Activated T-cell treated with anti-CD3 and anti-CD28 coated beads for 1 hour (primary cell): ENCODE data around the gene SKI.

Source experiments
- DNase-seq: peaks from one replicate; pipeline ENCODE4 v3.0.0-alpha.2; 2020; ENCODE audit warnings: low read depth

SKI gene

DNA sequence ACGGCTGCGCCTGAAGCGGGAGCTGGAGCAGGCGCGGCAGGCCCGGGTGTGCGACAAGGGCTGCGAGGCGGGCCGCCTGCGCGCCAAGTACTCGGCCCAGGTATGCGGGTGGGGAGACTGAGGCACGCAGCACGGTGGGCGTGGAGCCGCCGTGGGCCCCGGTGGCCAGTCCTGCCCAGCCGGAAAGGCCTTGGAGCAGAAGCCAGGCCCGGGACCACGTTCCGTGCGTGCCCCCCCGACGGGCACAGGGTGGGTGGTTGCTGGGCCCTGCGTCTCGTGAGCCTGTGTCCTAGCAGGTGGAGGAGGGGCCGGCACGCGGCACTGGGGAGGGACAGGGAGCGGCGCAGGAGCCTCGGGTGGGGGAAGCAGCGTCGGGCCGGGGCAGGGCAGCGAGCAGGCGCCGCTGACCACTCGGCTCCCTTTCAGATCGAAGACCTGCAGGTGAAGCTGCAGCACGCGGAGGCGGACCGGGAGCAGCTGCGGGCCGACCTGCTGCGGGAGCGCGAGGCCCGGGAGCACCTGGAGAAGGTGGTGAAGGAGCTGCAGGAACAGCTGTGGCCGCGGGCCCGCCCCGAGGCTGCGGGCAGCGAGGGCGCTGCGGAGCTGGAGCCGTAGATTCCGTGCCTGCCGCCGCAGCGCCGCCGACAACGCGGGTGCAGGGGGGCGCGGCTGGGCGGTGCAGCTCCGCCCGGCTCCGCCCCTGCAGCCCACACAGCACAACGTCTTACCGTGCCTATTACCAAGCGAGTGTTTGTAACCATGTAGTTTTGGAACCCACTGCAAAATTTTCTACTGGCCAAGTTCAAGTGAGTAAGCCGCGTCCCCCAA, 78.2 kb downstream of the SKI start:
- DNase-seq, result no peak

DNA sequence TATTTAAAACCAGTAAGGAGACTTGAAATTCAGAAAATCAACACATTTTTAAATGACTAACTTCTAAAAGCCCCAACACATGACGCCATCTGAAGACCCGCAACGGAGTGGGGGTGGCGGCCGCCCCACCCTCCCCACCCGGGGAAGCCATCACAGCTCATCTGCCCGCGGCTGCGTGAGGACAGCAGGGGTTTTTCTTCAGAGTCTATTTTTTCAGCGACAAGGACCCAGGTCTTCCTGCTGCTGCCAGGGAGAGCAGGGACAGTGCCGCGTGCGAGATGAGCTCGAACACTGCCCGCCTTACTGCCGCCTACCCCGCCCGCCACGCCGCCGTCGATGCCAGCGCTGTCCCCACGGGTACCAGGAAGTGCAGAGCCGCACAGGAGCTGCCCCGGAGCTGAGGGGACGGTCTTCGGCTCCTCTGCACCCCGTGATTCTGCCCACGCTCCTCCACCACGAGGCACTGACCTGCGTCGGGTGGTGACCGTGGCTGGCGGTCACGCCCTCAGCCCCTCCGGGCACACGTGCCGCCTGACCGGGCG, 79.0 kb downstream of the SKI start:
- DNase-seq, result no peak

DNA sequence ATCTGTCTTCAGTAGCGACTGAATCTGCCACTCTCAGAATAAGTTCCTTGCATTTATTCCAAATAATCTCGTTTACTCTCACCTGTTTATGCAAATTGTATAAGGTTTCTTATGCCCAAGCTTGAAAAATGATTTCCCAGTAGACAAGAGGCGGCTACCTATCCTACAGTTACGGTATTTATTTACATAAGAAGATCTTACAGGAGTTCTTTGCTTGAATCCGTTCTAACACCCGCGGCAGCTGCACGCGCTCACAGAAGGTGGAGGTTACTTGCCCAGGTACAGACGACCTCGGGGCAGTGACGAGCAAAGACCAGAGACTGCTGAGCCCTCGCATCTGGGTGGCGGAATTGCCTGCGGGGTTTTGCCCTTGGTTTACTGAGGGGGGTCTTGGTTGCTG, 79.9 kb downstream of the SKI start:
- no peak for DNase-seq

DNA sequence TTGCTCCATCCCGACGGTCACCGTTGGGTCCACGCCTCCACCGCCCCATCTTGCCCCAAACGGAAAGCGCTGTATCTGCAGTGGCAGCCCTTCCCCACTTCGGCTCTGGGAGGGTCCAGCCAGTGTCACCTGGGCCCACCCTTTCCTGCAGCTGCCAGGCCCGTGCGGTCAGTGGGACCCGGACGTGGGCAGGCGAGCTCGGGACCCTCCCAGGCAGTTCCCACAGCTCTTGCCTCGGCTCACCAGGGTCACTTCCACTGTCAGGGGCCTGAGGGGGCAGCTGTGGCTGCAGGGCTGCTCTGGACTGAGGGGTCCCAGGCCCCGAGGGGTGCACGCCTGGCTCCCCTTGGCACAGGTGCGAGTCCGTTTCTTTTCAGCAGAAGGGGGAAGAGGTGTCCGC, 80.7 kb downstream of the SKI start:
- DNase-seq, result no peak

DNA sequence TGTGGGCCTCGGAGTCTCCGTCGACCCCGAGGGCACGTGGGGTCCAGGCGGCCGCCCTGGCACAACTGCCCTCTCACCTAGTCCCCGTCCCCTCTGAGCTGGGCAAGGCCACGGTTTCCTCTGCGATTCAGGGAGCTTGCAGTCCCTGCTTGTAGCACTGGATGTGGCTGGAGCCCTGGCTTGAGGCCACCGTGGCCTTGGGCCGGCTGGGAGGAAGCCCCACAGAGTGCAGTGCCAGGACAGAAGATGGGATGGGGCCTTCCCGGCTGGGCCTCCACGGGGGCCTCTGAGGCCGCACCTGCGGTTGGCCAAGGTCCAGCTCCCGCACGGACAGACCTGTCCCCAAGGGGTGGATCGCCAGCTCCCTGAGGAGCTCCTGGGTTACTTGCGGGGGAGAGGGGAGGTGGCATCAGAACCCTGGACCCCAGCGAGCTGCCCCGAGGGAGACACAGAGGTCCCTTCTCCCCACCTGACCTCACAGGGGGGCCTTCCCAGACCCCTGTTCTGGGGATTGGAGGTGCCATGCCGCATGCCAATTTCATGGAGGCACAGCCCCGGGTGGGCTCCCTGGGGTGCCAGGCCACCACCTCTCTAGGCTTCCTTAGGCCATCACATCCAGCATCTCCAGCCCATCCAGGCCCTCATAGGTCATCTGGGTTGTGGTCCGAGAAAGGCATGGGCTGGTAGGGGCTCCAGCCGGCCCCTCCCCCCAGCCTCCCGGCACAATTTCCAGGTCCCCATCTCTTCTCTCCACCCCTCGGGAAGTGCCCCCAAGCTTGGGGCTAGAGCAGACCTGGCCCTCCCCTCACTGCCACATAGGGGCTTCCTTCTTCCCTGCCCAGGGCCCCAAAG, 82.4 kb downstream of the SKI start:
- DNase-seq, result no peak

GRCh38 chr1:2311184-2312032, 83.3 kb downstream of the SKI start:
- DNase-seq, result peak; percentile 59

DNA sequence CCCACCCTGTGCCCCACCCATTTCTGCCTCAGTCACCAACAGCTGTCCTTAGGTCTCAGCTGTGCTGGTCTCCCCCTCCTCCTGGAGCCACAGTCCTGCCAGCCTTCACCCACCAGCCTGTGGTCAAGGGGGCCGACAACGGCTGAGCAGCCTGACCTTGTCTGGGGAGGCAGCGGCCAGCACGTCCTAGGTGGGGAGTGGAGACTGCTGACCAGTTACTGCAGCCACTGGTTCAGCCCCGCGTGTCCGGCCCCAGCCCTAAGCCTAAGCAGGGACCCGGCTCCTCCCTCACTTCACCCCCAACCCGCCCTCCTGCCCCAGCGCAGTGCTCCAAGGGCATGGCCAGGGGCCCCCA, 84.0 kb downstream of the SKI start:
- DNase-seq, result no peak

- DNase-seq, result no peak
Measured at GRCh38 chr1:2312515-2313301, 84.6 kb downstream of the SKI start.

GRCh38 chr1:2313651-2314261, 85.6 kb downstream of the SKI start:
- no peak for DNase-seq

- no peak for DNase-seq
Measured at GRCh38 chr1:2314273-2314802, 86.2 kb downstream of the SKI start.

GRCh38 chr1:2314803-2315673, 86.9 kb downstream of the SKI start:
- DNase-seq, result peak; percentile 60

- no peak for DNase-seq
Measured at GRCh38 chr1:2315674-2316450, 87.7 kb downstream of the SKI start.

GRCh38 chr1:2316451-2316961, 88.4 kb downstream of the SKI start:
- no peak for DNase-seq

- no peak for DNase-seq
Measured at GRCh38 chr1:2317230-2318065, 89.3 kb downstream of the SKI start.

GRCh38 chr1:2318314-2319278, 90.5 kb downstream of the SKI start:
- DNase-seq, result no peak

DNA sequence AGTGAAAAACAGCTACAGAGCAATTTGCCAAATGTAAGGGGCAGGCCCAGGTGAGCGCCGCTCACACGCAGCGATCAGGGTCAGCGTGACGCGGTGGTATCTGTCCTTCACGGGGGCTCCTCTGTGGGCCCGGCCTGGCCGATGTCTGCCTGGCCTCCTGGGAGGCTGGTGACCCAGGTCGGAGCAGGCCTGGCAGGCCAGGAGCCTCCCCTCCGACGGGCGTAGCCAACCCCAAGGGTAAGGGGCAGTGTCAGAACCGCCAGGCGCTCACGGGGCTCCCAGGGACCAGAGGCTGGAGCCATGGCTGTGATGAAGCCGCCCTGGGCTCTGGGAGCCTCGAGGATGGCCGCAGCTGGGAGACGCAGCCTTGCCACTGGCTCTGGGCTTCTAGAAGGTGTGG, 91.2 kb downstream of the SKI start:
- DNase-seq, result no peak
